Brain microvascular endothelial cell (primary cell): Measurements from ENCODE around the gene QTRT2.

Source experiments
- DNase-seq: peaks from one replicate; pipeline ENCODE4 v3.0.0-alpha.2; 2020
- H3K27ac ChIP-seq: fragments of 250-450 bp; sonication (Bioruptor Pico); 2 replicates; pipeline ENCODE4 v1.5.1; 2020; ENCODE audit warnings: mild to moderate bottlenecking, moderate library complexity
- H3K27me3 ChIP-seq: fragments of 250-450 bp; sonication (Bioruptor Pico); replicated peaks from 2 replicates; pipeline ENCODE4 v1.5.1; 2020; ENCODE audit warnings: mild to moderate bottlenecking
- H3K36me3 ChIP-seq: fragments of 250-450 bp; sonication (Bioruptor Pico); replicated peaks from 2 replicates; pipeline ENCODE4 v1.5.1; 2020; ENCODE audit warnings: mild to moderate bottlenecking
- H3K4me3 ChIP-seq: 2 replicates; pipeline ENCODE4 v1.5.1; 2011; ENCODE audit warnings: low read depth, mild to moderate bottlenecking, control low read depth, low read length, moderate library complexity
- in situ Hi-C: cut with HindIII; loops from 2 replicates; pipeline ENCODE4 v1.10.0; 2017; ENCODE audit warnings: low sequenced_read_pairs, low pct_ligation_motif_present
- TF ChIP-seq, protein P1 (sequence below): IDR thresholded peaks from 2 replicates; pipeline ENCODE4 v1.5.1; 2011; ENCODE audit warnings: low read depth, mild to moderate bottlenecking, moderate library complexity, low read length, control low read depth, inconsistent platforms; ENCODE audit errors: missing control alignments

The QTRT2 gene

DNA sequence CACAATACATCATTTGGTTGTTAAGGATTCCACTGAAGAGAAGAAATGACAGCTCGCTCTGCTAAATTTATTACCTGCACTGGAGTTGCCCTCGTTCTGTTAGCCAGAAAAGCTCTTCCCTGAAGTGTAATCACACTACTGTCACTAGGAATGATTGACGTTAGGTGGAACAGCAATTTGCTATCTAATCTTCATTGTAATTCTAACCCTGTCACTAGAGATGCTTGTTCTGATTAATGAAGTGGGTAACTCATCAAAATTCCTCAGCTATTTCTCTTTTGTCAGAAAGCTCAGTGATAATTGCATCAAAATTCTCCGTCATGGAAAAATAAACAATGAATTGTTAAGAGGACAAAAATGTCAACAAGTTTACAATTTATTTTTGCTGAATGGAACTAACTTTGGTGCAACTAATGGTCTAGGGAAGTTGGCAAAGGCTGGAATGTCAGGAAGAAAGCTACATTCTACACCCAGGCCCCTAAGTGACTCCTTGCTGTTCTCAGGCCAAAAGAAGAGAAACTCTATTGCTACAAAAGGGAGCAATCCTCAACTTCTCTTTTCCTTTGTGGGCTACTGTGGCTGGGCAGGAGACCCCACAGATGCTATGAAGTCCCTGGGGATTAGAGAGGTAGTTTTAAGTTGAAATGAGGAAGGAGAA is 34.3 kb upstream of the QTRT2 start:
- in situ Hi-C loops, result no loop called here
- no peaks in the 10 kb centered on the region for H3K36me3 ChIP-seq
- H3K27ac ChIP-seq, result no peak overlapping the region
- H3K27me3 ChIP-seq, result no peaks in the 10 kb centered on the region
- DNase-seq, result no peak
- no peak overlapping the region for H3K4me3 ChIP-seq
- TF ChIP-seq, protein P1, sequence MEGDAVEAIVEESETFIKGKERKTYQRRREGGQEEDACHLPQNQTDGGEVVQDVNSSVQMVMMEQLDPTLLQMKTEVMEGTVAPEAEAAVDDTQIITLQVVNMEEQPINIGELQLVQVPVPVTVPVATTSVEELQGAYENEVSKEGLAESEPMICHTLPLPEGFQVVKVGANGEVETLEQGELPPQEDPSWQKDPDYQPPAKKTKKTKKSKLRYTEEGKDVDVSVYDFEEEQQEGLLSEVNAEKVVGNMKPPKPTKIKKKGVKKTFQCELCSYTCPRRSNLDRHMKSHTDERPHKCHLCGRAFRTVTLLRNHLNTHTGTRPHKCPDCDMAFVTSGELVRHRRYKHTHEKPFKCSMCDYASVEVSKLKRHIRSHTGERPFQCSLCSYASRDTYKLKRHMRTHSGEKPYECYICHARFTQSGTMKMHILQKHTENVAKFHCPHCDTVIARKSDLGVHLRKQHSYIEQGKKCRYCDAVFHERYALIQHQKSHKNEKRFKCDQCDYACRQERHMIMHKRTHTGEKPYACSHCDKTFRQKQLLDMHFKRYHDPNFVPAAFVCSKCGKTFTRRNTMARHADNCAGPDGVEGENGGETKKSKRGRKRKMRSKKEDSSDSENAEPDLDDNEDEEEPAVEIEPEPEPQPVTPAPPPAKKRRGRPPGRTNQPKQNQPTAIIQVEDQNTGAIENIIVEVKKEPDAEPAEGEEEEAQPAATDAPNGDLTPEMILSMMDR, result no peak

DNA sequence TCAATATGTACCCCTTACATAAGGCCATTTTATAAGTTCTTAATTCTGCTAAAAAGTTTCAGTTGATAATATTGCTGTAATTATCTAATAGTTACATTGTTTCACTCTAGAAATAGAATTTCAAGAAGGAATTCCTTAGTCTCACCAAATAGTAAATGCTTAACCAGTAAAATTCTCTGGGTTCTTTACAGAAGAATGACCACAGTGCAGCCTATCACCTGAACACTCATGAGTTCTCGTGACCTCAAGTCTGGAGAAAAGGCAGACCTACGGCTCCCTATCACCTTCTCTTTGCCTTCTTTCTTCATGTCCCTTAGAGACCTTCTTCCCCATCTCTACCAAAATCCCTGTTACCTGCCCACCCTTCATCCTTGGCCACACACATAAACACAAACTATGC is 31.1 kb upstream of the QTRT2 start:
- no peak overlapping the region for H3K27ac ChIP-seq
- no peaks in the 10 kb centered on the region for H3K36me3 ChIP-seq
- H3K27me3 ChIP-seq, result no peaks in the 10 kb centered on the region
- TF ChIP-seq, protein P1, result no peak
- DNase-seq, result no peak
- no peak overlapping the region for H3K4me3 ChIP-seq
- in situ Hi-C loops, result no loop called here

DNA sequence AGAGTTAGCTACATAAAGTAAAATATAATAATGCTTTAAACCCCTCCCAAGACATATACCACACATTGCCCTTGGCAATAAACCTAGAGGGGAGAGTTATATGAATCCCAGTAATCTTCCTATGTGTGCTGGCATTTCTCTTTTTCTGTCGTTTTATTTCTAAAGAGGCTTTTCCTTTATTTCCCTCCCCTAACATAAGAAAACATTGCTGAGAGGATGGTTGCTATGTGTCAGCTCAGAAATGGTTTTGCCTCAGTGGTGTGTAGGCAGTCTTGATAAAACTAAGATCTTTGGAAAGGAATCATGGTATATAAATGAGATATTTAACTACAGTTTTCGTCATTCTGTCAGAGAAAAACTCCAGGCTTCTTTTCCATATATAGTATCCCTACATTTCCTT is 30.2 kb upstream of the QTRT2 start:
- in situ Hi-C loops, result no loop called here
- no peak for DNase-seq
- no peaks in the 10 kb centered on the region for H3K27me3 ChIP-seq
- TF ChIP-seq, protein P1, result no peak
- no peaks in the 10 kb centered on the region for H3K36me3 ChIP-seq
- H3K27ac ChIP-seq, result no peak overlapping the region
- no peak overlapping the region for H3K4me3 ChIP-seq

DNA sequence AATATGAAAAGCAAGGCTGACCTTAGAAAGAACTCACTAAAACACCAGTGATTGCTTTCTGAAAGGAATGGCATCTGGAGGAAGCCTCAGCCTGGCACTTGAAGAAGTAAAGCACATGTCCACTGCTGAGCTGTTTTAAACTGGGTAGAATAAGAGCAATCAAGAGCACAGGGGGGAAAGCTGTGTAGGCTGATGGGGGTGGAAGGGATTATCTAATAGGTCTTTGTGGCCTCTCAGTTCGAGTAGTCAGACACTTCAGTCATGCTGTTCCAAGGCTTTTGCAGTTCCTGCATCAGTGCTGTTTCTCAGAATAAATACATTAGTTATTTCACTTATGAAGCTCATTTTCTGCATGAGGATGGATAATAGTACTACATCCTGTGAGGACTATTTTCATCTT is 22.8 kb upstream of the QTRT2 start:
- no peak for DNase-seq
- no peaks in the 10 kb centered on the region for H3K27me3 ChIP-seq
- in situ Hi-C loops, result no loop called here
- TF ChIP-seq, protein P1, result no peak
- no peak overlapping the region for H3K27ac ChIP-seq
- no peak overlapping the region for H3K4me3 ChIP-seq
- no peaks in the 10 kb centered on the region for H3K36me3 ChIP-seq

DNA sequence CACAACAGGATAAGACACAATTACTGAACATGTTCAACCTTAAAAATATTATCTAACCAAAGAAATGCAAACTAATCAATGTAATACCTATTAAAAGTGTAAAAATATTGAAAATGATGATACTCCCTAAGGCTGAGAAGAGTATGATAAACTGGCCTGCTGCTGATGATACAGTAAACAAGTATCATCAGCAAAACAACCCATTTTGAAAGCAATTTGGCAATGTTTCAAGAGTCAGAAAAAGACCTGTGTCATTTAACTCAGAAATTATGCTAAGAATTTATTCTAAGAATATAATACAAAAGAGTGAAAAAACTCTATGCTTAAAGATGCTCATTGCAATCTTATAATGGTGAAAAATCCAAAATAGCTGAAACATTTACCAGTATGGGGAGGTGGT is 22.3 kb upstream of the QTRT2 start:
- Histone ChIP-seq H3K27ac (no peak overlapping the region), H3K27me3 (no peaks in the 10 kb centered on the region), H3K4me3 (no peak overlapping the region), H3K36me3 (no peaks in the 10 kb centered on the region)
- TF ChIP-seq, protein P1, result no peak
- no peak for DNase-seq
- in situ Hi-C loops, result no loop called here
